ENCODE data around the gene VPS54. TPM values are rescaled to one million over a fixed set of nuclear protein-coding genes. Genes with fewer than 3 reads are reported as not detected.

Gene VPS54
- total and polyA plus RNA-seq, 9 of the 15 experiments (the other 6 are each of a cell fraction or from before 2014, with no cell fraction given) = 4.9 to 23.2 (median 13.2) TPM

GRCh38 chr2:64015898-64016297 is 3.3 kb downstream of the VPS54 start (continued):
- no peak for TF ChIP-seq ZNF77 (CRISPR knock-in tag; IDR thresholded peaks at IDR 0.05)
- no peak for TF ChIP-seq CHCHD3 (CRISPR knock-in tag; IDR thresholded peaks at IDR 0.05)
- no peak for TF ChIP-seq FOXA1 (IDR thresholded peaks at IDR 0.05; ENCODE audit: borderline replicate concordance)
- no peak for TF ChIP-seq ZNF212 (CRISPR knock-in tag; IDR thresholded peaks at IDR 0.05)
- TF ChIP-seq POLR2H (tag; IDR thresholded peaks at IDR 0.05; ENCODE audit: low read depth) = peak; percentile 34; the same call in 1 of the 2 replicates
- TF ChIP-seq ELK1 (CRISPR knock-in tag; IDR thresholded peaks at IDR 0.05) = no peak
- TF ChIP-seq TEAD2 (tag; IDR thresholded peaks at IDR 0.05) = no peak
- TF ChIP-seq EZH2 (IDR thresholded peaks at IDR 0.05; ENCODE audit: borderline replicate concordance, low read depth, low read length) = no peak
- TF ChIP-seq DEAF1 (CRISPR knock-in tag; IDR thresholded peaks at IDR 0.05) = no peak
- no peak for TF ChIP-seq ILK (tag; IDR thresholded peaks at IDR 0.05; ENCODE audit: borderline replicate concordance, low read depth)
- TF ChIP-seq ZNF133 (CRISPR knock-in tag; IDR thresholded peaks at IDR 0.05) = no peak
- no peak for TF ChIP-seq ZKSCAN3 (CRISPR knock-in tag; IDR thresholded peaks at IDR 0.05)

Data from K562 (cell line).